ENCODE measurements around the gene KCNH1.

DNA sequence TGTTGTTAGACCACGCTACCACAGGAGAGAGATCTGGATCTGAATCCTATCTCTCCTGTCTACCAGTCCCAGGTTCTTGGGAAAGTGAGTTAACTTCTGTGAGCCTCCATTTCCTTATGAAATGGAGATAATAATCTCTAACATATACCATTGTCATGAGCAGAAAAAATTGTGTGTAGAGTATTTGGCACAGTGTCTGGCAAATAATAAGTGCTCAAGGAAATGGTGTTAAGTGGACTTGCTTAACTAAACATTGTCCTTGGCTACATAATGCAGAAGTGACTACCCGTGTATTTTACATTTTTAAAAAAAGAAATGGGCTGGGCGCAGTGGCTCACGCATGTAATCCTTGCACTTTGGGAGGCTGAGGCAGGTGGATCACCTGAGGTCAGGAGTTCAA lies 217.4 kb downstream of the KCNH1 start:
- TF ChIP-seq CTCF (IDR thresholded peaks at IDR 0.05) (no peak), NFIC (IDR thresholded peaks at IDR 0.05; ENCODE audit: borderline replicate concordance) (no peak), FOSL2 (IDR thresholded peaks at IDR 0.05; ENCODE audit: borderline replicate concordance, low read depth) (no peak)
- TF ChIP-seq, protein P1, sequence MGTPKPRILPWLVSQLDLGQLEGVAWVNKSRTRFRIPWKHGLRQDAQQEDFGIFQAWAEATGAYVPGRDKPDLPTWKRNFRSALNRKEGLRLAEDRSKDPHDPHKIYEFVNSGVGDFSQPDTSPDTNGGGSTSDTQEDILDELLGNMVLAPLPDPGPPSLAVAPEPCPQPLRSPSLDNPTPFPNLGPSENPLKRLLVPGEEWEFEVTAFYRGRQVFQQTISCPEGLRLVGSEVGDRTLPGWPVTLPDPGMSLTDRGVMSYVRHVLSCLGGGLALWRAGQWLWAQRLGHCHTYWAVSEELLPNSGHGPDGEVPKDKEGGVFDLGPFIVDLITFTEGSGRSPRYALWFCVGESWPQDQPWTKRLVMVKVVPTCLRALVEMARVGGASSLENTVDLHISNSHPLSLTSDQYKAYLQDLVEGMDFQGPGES (IDR thresholded peaks at IDR 0.05; ENCODE audit: low read depth, low read length) = no peak
- TF ChIP-seq, protein P2, sequence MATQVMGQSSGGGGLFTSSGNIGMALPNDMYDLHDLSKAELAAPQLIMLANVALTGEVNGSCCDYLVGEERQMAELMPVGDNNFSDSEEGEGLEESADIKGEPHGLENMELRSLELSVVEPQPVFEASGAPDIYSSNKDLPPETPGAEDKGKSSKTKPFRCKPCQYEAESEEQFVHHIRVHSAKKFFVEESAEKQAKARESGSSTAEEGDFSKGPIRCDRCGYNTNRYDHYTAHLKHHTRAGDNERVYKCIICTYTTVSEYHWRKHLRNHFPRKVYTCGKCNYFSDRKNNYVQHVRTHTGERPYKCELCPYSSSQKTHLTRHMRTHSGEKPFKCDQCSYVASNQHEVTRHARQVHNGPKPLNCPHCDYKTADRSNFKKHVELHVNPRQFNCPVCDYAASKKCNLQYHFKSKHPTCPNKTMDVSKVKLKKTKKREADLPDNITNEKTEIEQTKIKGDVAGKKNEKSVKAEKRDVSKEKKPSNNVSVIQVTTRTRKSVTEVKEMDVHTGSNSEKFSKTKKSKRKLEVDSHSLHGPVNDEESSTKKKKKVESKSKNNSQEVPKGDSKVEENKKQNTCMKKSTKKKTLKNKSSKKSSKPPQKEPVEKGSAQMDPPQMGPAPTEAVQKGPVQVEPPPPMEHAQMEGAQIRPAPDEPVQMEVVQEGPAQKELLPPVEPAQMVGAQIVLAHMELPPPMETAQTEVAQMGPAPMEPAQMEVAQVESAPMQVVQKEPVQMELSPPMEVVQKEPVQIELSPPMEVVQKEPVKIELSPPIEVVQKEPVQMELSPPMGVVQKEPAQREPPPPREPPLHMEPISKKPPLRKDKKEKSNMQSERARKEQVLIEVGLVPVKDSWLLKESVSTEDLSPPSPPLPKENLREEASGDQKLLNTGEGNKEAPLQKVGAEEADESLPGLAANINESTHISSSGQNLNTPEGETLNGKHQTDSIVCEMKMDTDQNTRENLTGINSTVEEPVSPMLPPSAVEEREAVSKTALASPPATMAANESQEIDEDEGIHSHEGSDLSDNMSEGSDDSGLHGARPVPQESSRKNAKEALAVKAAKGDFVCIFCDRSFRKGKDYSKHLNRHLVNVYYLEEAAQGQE (IDR thresholded peaks at IDR 0.05; ENCODE audit: low read depth, low read length) = no peak
